22Rv1 (cell line): ENCODE measurements around the gene SORT1.

ENCODE experiments used
- H3K27ac ChIP-seq: fragments of 450-650 bp; 2 replicates; pipeline ENCODE4 v1.5.1; 2017
- ZFX ChIP-seq: fragments of 450-650 bp; IDR thresholded peaks from 2 replicates; pipeline ENCODE4 v1.6.1; 2017; ENCODE audit warnings: antibody characterized with exemption, borderline replicate concordance
- TF ChIP-seq, protein P1 (sequence below): fragments of 450-650 bp; IDR thresholded peaks from 2 replicates; pipeline ENCODE4 v1.5.1; 2017; ENCODE audit warnings: mild to moderate bottlenecking

SORT1 gene

GRCh38 chr1:109412551-109412950 lies 14.8 kb upstream of the SORT1 start:
- TF ChIP-seq, protein P1, sequence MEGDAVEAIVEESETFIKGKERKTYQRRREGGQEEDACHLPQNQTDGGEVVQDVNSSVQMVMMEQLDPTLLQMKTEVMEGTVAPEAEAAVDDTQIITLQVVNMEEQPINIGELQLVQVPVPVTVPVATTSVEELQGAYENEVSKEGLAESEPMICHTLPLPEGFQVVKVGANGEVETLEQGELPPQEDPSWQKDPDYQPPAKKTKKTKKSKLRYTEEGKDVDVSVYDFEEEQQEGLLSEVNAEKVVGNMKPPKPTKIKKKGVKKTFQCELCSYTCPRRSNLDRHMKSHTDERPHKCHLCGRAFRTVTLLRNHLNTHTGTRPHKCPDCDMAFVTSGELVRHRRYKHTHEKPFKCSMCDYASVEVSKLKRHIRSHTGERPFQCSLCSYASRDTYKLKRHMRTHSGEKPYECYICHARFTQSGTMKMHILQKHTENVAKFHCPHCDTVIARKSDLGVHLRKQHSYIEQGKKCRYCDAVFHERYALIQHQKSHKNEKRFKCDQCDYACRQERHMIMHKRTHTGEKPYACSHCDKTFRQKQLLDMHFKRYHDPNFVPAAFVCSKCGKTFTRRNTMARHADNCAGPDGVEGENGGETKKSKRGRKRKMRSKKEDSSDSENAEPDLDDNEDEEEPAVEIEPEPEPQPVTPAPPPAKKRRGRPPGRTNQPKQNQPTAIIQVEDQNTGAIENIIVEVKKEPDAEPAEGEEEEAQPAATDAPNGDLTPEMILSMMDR = no peak
- TF ChIP-seq ZFX = no peak
- no peak overlapping the region for H3K27ac ChIP-seq

DNA sequence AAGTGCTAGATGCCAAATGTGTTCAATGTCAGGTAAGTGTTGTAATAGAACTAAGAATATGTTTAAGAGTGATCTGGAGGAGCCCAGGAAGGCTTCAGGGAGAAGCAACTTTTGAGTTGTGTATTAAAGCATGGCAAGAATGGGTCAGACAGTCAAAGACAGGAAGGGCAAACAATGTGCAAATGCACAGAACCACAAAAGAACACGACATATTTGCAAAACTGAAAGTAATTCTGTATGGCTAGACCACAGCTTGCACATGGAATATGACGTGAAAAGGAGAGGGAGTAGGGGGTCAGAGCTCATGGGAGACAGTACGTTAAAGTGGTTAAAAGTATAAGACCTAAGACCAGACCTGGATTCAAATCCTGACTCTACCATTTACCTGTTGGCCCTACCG lies 7.1 kb upstream of the SORT1 start:
- H3K27ac ChIP-seq = no peak overlapping the region
- TF ChIP-seq, protein P1 = no peak
- no peak for TF ChIP-seq ZFX

DNA sequence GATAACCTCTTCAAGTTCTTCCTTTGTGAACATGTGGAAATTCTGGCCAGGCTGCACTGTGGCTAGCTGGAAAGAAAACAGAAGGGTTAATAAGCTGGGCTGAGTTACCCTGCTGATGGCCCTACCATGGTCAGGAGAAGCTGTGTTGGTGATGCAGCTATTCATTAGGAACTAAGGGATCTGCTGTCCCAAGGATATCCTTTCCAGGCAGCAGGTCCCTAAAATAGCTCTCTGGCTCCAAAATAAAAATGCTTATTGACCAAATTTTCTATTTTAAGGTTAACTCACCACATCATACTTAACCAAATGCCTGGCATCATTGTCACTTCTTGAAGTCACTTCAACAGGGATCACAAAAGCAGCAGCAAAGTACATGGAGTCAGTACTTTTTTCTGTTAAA lies 4.3 kb upstream of the SORT1 start:
- no peak overlapping the region for H3K27ac ChIP-seq
- no peak for TF ChIP-seq ZFX

- no peak overlapping the region for H3K27ac ChIP-seq
- no peak for TF ChIP-seq ZFX
- TF ChIP-seq, protein P1 = no peak
Observed at GRCh38 chr1:109400035-109400655, 2.4 kb upstream of the SORT1 start.

DNA sequence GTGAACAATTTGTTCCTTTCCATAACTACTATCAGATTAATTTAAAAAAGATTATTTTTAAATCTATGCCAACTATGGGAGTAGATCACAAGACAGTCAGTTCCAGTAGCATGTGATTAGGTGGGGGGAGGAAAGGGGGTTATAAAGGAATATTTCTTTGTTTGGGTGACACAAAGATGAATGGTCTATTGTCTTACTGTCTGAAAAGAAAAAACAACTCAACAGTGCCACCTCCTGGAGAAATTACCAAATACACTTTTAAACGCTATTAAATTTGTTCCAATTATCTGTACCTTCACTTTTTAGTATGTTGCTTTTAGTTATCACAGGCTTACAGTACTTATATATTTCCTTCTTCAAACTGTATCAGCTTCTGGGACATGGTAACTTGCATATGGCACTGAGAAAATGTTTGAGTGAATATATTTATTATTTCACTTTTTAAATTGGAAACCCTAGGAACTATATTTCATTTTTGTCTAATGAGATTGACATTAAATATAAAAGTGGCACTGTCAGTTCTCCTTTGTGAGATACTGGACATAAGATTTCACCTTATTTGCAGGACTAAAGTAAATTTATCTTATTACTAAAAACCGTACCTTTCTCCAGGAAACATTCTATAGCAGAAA lies 1.7 kb upstream of the SORT1 start:
- TF ChIP-seq ZFX = no peak
- TF ChIP-seq, protein P1 = peak; percentile 72
- H3K27ac ChIP-seq = peak overlapping the region; percentile 71

DNA sequence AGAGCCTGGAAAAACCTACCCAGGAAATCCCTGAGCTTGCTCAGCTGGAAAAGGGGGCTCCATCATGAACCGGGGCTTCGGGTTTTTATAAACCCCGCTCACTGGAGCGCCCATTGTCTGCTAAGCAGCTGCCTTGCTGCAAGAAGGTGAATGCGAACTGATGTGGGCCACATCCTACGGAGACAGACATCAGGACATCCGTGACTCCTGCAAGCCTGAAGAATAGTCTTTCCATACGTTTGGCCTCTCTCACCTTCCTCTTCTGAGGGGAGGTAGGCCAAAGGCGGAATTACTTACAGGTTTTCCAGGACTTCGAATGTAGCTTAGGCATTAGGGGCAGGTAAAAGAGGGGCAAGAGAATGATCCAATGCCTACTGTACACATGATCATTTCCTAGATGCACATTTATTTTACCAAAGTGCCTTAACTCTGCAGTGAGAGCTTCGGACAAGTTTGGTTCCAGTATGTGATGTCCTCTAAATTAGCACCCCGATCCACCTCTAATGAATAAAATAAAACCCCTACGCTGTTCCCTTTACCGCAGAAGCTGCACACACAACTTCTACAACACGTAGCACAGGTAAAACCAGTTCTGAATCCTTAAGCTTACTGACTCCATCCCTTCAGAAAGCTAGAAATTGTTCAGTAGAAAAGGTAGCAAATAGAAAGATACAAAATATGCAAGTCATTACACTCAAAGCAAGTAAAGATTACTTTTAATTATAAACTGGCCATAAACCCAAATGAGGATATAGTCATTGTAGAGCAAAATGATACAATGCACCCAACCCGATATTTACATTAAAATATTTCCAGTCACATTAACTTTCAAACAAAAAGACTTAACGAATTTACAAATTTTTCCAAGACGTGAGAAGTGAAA lies 866 bp upstream of the SORT1 start:
- no peak for TF ChIP-seq ZFX
- TF ChIP-seq, protein P1 = no peak
- H3K27ac ChIP-seq = peak overlapping the region; percentile 71

DNA sequence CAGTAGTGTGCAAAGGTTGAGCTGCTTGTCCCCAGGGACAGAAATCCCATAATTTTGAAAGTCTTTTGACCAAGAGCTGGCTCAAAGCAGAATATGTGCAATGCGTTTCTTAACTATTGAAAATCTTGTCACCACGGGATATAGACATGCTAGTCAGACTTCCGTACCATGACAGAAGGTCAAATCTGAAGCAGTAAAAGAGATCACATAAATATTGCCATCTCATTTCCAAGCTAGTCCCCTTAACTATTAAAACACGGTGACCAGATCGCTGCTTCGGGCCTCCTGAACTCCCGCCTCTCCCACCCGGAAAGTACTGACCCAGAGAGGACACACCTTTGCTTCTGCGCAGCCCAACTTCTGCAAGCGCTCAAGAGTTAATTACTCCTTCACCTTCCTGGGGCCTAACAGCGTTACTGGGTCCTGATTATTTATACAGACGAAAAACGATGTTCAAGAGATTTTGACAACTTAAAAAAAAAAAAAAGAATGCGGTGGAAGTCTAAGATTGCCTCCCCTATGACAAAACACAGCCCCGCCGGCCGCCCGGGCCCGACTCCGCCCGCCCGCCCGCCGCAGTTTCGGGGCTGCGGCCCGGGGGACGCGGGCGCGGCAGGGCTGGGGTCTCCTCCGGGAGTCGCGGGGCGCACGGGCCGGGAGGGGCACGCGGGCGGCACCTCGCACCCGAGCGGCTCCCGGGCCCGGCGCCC lies 692 bp downstream of the SORT1 start:
- TF ChIP-seq ZFX = no peak
- TF ChIP-seq, protein P1 = no peak
- peak overlapping the region; percentile 71 for H3K27ac ChIP-seq
